Stimulated activated CD4-positive, alpha-beta T cell treated with anti-CD3 and anti-CD28 coated beads, TNF-alpha, amount 100 ng/mL, for 24 hours (primary cell): Measurements from ENCODE around the gene APBB2.
"Not testable (repeated sequence)": the region's sequence is repeated elsewhere in the genome, so short reads cannot be mapped to it uniquely, and the experiment has no call there.

Experiments used
- DNase-seq, 3 experiments: peaks; one replicate each; pipeline ENCODE4 v3.0.0-alpha.2; 2020; ENCODE audit warnings: low read depth in 3 of 3

APBB2 gene

DNA sequence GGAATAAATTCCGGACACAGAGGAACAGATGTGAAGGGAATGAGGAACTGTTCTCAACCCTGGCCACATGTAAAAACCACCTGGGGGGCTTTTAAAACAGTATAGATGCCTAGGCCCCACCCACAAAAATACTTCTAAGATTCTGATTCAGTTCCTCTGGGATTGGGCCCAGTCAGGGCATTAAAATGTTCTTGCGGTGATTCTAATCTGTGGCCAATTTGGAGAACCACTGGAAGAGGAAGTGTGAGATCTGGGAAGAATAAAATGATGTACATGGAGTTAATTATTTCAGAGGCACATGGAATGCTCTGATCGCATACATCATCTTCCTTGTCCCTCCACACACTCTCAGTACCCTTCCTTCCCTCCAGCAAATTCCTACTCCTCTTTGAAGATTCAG lies 192.2 kb downstream of the APBB2 start:
- no peak for DNase-seq

DNA sequence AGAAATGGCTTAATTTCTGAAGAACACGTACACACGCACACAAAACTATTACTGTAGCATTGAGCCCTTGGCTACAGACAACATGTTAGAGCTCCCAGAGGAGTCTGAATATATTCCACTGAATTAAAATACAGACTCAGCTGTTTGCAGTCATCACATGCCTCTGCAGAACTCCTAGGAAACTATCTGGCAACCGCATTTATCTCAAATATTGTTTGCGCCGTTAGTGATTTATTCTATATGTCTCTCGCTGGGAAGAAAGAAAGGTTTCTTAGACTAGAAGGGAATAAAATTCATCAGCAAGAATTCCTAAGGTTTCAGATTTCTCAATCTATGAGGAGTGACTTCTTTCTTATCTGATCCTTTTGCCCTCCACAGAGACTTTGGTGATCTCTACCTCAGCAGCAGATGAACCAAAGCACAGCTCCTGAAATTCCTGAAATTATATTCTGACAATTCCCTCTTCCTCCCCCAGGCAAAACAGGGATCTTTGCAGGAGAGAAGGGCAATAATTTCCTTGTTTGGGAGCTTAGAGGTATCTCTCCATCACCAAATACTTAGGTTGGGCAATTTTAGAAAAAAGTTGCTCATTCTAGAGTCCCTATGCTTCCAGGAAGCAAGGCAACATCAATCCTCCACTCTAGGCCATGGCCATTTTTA lies 199.2 kb downstream of the APBB2 start:
- no peak for DNase-seq

DNA sequence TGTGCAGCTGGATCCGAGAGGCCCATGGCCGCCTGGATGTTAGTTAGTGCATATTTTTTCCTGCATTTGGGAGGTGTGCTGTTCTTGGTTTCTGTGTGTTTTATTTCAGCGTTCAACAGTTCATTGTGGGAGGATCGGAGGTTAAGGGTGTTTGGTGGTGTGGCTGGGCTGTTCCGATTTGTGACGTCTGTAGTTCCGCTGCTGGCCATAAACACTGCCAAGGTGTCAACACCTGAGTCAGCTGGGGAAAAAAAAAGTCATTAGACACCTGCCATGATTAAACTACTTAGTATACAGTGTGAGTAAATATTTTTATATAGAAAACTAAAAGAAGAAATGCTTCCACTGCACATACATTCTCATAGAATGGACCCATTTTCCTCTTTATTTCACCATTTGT lies 200.2 kb downstream of the APBB2 start:
- DNase-seq, result no peak

DNA sequence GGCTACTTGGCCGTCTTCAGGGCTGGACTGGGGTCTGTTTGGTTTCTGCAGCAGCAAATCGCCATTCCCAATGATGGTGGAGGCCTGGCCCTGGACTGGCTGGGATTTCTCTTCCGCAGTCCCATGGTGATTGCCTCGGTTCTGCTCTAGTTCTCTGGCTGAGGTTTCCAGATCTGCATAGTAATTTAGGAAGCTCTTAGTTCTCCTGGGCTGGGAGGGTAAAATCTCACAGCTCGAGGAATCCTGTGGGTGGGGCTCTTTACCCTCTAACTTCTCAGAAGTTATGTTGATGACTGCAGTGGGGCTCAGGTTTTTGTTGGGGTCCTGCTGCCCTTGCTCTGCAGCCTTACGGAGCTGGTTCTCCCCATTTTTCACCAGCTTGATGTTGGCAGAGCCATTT lies 200.6 kb downstream of the APBB2 start:
- no peak for DNase-seq

DNA sequence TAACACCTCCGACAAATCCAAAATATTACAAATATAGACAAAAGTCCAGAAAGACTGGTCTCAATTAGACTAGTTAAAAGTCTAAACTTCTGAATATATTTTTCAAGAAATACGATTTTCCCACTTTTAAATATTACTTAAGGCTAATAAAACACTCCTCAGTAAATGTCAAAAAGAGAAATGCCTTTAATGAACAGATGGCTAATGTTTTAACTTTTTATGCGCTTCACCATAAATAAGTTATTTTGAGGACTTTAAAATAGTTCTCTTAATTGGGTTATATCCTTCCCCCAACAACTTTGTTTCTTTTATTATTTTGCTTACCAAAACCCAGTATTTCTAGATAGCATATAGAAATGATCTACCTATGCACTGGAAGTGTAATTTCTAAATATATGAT lies 201.4 kb downstream of the APBB2 start:
- DNase-seq, result no peak

DNA sequence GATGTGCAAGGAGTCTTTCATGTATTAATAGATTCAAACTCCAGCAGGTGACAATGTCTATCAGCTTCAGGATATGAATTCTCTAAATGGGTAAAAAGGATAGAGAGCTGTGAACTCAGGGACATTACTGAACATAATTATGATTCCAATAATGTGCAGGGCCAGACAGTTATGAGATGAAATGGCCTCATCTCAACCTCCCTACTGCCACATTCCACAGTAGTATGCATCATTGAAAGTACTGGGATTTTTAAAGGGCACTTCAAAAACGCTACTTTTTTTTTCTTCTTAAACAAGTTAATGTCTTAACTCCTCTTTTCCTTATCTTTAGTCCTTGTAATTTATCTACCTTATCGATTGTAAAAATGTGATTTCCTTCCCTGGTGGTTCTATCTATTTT lies 202.0 kb downstream of the APBB2 start:
- no peak for DNase-seq

DNA sequence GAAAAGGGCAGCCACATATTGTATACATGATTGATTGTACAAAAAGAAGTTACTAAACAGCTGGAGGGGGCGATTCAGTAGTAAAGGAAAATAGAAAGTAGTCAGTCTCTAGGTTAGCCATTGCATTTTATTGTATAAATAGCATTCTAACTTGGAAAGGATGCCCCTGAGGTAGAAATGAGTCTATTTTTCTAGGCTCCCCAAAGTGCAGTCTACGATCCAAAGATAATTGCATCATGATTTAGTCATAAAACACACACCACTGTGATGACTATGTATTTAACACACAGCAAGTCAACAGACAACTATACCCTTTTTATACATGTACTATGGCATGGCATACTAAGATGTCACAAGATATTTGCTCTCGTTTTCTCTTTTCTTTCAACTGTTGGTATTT lies 204.9 kb downstream of the APBB2 start:
- no peak for DNase-seq

DNA sequence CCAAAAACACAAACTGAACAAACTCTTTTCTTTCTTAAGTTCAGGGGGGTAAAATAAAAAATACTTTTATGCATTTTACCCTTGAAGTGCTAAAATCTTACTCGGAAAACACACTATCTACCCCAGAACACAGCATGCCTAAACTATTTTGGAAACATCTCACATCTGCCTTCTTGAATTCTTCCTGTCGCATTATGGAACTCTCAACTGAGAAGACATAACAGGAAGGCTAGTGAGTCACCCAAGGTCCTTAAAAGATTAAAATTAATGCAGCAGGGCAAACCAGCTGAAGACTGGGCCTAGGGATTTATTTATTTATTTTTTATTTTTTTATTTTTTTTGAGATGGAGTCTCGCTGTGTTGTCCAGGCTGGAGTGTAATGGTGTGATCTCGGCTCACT lies 208.2 kb downstream of the APBB2 start:
- DNase-seq, result no peak

DNA sequence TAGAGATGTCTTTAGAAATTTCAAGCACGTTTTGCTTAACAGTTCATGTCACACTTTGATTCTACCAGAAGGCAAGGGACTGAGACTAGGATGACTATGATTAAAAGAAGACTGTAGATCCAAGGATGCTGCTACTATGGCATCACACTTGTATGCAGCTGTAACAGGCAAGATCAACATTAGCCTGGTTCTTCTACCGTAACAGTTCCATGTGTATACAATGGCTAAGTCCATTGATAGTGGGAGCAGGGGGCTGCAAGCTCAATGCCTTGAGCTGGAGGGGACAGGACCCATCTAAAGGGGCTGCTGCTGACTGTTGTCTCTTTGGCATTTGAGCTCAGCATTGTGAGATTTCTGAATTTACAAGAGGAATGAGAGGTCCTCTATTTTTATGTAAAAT lies 212.0 kb downstream of the APBB2 start:
- DNase-seq, result no peak

DNA sequence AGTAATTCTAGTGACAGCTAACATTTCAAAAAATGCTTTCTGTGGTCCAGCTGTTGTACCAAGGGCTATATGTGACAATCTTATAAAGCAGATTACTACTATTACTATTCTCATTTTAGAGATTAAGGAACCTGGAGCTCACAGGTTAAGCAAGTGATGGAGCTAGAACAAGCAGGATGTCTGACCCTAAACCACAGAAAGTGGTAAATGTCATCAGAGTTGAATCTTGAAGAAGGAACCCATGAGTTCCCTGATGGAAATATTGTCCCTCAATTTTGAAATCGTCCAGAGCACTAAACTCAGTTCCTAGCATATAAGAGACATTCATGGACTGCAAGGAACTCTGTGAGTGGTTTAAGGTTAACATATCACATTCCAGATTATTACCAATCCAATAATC lies 214.0 kb downstream of the APBB2 start:
- no peak for DNase-seq

DNA sequence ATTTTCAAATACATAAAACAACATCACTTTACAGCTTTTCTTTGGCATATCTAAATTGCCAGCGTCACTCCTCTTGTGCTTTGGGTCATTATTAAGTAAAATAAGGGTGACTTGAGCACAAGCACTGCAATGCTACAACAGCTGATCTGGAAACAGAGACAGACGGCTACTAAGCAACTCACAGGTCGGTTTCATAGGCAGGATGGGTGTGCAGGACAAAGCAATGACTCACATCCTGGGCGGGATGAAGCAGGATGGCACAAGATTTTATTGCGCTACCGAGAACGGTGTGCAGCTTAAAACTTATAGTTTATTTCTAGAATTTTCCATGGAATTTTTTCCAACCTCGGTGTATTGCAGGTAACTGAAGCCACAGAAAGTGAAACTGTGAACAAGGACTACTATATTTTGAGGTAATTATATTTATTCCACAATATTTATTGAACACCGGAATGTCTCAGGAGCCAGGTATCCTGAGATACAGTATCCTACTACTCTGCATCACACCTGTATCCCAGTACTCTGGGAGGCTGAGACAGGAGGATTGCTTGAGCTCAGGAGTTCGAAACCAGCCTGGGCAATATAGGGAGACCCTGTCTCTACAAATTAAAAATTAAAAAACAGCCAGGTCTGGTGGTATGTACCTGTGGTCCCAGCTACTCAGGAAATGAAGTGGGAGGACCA lies 215.5 kb downstream of the APBB2 start:
- no peak for DNase-seq

DNA sequence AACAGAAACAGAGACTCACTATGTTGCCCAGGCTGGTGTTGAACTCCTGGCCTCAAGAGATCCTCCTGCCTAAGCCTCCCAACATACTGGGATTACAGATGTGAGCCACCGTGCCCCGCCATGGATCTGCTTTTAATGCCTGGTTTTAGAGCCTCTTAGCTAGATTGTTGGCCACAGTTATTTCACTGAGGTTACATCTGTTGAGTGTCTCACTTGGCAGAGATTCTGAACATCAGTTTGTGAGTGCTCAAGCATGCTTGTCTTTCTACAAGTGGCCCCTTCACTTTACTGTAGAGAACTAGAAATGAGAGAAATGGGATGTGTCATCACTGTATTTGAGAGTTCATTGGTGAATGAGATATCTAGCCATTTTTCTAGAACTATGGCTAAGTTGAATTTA lies 218.5 kb downstream of the APBB2 start:
- no peak for DNase-seq

DNA sequence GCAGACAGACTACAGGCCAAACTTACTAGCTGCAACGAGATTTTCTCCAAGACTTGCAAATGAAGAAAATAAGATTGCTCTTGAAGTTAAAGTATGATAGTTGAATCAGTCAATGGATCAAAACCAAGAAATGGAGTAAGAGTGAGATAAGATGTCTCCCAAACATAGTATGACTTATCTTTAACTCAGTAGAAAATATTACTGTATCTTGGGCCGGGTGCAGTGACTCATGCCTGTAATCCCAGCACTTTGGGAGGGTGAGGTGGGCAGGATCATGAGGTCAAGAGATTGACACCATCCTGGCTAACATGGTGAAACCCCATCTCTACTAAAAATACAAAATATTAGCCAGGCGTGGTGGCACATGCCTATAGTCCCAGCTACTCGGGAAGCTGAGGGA lies 220.0 kb downstream of the APBB2 start:
- DNase-seq, result not testable (repeated sequence)

DNA sequence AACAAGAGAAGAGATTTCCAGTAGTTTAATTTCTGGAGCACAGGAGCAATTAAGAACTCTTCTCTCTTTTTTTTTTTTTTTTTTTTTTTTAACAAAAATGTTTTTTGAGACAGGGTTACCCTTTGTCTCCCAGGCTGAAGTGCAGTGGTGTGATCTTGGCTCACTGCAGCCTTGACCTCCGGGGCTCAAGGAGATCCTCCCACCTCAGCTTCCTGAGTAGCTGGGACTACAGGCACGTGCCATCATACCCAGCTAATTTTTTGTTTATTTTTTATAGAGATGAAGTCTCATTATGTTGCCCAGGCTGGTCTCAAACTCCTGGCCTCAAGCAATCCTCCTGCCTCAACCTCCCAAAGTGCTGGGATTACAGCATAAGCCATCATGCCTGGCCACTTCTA lies 221.0 kb downstream of the APBB2 start:
- not testable (repeated sequence) for DNase-seq

DNA sequence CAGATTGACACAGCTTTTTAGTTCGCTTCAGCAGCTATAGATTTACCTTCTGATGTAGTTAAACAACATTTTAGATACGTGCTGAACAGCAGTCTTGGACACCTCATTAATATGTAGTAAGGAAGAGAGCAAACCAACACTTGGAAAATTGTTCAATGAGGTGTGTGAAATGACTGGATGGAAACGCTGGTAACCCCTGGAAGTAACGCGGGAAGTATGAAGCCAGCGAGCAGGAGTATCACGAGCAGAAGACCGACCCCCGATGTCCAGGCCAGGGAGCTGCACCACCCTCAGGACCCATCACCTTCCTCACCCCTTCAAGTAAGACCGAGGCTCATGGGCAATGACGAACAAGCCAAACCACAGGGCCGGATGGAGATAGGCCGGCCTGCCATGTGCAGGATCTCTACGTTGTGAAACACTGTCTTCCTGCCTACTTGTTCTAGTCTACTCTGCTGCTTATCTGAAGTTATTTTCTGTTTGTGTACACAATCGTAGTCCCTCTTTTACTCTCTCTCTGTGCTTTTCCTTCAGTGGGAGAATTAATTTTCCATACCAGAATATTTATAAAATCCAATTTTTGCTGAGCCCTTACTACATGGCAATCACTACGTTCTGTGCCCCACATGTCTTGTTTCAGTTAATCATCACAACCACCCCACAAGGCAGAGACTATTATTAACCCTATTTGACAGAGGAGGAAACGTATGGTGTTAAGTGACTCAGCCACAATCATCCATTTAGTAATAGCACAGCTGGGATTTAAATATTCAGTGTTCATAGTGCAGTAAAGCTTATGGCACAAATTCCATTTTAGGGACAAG lies 221.7 kb downstream of the APBB2 start:
- DNase-seq, result no peak

DNA sequence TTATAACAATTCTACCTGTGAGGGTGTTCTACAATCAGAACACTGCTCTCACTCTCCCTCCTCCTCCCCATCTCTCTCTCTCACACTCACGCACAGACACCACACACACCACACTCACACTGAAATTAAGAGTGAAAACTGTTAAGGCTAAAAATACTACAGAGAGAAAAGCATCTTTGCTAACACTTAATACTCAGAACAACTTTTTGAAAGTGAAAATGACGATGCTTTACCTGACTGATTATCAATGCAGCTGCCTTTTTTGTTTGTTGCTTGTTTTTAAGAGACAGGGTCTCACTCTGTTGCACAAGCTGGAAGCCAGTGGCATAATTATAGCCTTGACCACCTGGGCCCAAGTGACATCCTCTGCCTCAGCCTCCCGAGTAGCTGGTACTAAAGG lies 222.4 kb downstream of the APBB2 start:
- no peak for DNase-seq

DNA sequence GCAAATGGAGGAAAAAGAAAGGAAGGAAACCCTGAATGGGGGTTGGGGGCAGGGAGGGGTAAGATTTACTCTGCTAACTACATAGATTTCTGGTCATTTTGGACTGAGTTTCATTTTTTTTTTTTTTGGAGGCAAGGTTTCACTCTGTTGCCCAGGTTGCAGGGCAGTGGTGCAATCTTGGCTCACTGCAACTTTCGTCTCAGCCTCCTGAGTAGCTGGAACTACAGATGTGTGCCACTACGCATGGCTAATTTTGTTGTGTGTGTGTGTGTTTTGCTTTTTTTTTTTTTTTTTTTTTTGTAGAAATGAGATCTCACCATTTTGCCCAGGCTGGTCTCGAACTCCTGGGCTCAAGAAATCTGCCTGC lies 223.5 kb downstream of the APBB2 start:
- DNase-seq, result no peak

DNA sequence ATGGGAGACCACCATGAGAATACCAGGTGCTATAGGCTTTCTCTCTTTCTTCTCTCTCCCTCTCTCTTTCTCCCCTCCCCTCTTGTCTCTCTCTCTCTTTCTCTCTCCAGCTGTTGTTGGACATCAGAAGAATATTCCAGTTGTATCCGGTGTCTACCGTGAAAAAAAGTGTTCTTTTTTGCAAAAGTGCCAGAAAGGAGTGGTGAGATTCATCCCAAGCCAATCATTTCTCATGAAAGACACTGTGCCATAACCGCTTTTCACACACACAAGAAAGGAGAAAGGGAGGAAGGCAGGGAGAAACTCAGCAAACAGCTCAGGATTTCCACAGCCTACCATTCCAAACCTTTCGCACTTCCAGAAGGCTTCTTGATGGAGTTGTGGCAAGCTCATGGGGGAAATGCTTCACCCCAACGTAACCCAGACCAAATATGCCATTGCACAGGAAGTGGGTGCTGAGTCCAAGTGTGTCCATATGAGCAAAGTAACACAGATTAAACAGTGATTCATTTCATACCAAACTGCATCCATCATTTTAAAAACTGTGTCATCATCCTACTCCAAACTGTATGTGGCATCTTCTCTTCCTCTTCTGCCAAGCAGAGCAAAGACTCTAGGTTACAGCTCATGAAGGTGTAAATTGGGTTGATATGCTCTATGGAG lies 224.0 kb downstream of the APBB2 start:
- no peak for DNase-seq

DNA sequence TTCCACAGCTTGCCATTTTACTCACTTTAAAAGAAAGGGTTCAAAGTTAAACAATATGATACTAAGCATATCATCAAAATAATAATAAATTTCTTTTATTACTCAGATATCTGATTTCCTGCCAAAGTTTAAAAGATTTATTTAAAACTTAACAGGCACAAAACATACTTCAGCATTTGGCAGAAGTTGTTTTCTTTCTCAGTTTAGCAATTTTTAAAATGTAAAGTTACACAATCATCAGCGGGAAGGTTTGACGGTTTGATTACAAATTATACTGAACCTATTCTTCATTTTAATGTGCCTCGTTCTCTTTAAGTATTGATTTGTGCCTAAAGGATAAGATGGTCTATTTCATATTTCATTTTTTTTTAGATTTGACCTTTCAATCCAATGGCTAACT lies 227.2 kb downstream of the APBB2 start:
- no peak for DNase-seq

DNA sequence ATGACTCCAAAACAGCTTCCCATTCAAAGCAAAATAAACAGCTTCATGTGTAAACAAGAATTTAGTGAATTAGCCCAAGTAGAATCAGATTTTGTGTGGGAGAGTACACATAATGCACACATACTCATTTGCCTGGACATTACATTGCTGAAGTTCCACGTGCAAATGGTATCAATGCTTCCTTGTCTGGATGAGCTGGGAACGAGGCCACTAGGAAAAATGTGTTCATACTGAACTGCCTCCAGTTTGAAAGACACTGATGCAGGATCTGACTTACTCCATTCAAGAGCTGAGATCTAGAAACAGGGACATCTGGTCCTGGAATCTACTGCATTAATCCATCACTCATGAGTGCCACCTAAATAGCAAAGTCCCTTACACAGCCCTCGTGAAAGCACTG lies 228.0 kb downstream of the APBB2 start:
- DNase-seq, result no peak

DNA sequence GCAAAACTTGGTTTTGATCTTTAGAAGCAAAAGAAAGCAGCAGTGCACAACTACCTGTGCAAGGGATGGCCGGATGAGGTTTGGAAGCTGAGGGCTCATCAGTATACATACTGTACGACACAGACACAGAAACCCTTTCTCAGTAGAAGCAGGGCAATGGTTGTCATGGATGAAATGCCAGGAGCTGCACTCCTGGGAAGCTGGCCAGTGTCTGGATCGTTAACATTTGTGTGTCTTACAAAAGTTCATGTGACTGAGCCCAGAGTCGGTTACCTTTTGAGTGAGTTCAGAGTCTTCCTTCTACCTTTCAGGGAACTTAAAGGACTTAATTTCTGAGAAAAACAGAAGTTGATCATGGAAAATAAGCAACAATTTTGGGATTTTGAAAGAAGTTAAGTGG lies 230.3 kb downstream of the APBB2 start:
- no peak for DNase-seq

DNA sequence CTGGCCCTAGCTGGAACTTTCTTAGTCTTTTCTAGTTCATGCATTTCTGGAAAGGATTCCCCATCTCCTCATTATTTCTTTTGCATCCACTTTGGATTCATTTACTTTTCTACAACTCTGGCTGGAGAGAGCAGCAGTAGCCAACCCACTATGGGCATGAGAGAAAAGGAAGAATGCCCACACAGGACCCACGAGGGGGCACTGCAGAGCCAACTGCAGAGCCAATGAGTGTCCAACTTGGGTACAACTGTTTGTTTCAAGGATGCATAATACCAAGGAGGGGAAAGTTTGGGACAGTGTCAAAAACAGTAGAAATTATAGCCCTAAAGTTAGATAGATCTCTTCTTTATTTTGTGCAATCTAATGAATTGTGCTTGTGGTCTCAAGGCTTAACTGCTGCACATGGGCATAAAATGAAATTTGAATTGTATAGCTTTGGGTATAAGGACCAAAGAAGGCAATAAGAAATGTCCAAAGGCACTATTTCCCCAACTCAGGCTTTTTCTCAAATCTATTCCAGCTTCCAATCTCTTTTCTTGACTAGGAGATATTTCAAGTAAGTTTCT lies 233.9 kb downstream of the APBB2 start:
- no peak for DNase-seq
